Suprapubic skin (tissue), 4 donors: ENCODE results near the gene ZNF69. TPM values are rescaled to one million over a fixed set of nuclear protein-coding genes. Genes with fewer than 3 reads are reported as not detected.
"Not testable (repeated sequence)": the region's sequence is repeated elsewhere in the genome, so short reads cannot be mapped to it uniquely, and the experiment has no call there.

Source experiments
- DNase-seq, 2 donors: peaks; one replicate each; pipeline ENCODE4 v3.0.0-alpha.2; 2019; ENCODE audit warnings: low spot score in 2 of 2
- H3K27ac ChIP-seq: fragments of 200-600 bp; sonication (generic); one replicate; pipeline ENCODE4 v1.5.1; 2019
- H3K27me3 ChIP-seq: fragments of 200-600 bp; sonication (generic); one replicate; pipeline ENCODE4 v1.5.1; 2019
- H3K36me3 ChIP-seq: fragments of 200-600 bp; sonication (generic); one replicate; pipeline ENCODE4 v1.5.1; 2019
- H3K4me1 ChIP-seq: fragments of 200-600 bp; sonication (generic); one replicate; pipeline ENCODE4 v1.5.1; 2019
- H3K4me3 ChIP-seq: fragments of 200-600 bp; sonication (generic); one replicate; pipeline ENCODE4 v1.5.1; 2019; ENCODE audit warnings: mild to moderate bottlenecking
- H3K9me3 ChIP-seq: fragments of 200-600 bp; sonication (generic); one replicate; pipeline ENCODE4 v1.5.1; 2019
- EP300 ChIP-seq: sonication (generic); formaldehyde crosslinking; IDR thresholded peaks from one replicate; pipeline ENCODE4 v1.6.1; 2017; ENCODE audit warnings: antibody characterized with exemption
- POLR2A ChIP-seq, 2 donors: fragments of 450-650 bp; IDR thresholded peaks; one replicate each; pipeline ENCODE4 v1.6.1; 2017; ENCODE audit warnings: antibody characterized with exemption in 2 of 2, mild to moderate bottlenecking in 2 of 2, moderate library complexity in 2 of 2
- POLR2AphosphoS5 ChIP-seq, 3 donors: sonication (generic); formaldehyde crosslinking; IDR thresholded peaks; one replicate each; pipeline ENCODE4 v1.6.1; 2017; ENCODE audit warnings: antibody characterized with exemption in 3 of 3
- WGBS: methylation state at CpG from one replicate; pipeline ENCODE4 v1.1.5; 2018; 5-methylcytosine and 5-hydroxymethylcytosine counted together
- total RNA-seq, 4 donors: library from RNA; depleted of rRNA; stranded (reverse); fragments of >200 nt; gene quantifications; one replicate each; pipeline ENCODE4 v1.1.0, GENCODE V29; 2016
- TF ChIP-seq, protein P1 (sequence below), 2 donors: fragments of 200-600 bp in 1 of 2; fragments of 450-650 bp in 1 of 2; sonication (generic) in 1 of 2; IDR thresholded peaks; one replicate each; pipeline ENCODE4 v1.5.1; 2016 to 2019; ENCODE audit warnings: antibody characterized with exemption in 2 of 2, mild to moderate bottlenecking in 1 of 2, moderate library complexity in 1 of 2

ZNF69 gene
- total RNA-seq, 4 donors from 2014 or later, result 1.3 to 6.7 (median 4.4) TPM

DNA sequence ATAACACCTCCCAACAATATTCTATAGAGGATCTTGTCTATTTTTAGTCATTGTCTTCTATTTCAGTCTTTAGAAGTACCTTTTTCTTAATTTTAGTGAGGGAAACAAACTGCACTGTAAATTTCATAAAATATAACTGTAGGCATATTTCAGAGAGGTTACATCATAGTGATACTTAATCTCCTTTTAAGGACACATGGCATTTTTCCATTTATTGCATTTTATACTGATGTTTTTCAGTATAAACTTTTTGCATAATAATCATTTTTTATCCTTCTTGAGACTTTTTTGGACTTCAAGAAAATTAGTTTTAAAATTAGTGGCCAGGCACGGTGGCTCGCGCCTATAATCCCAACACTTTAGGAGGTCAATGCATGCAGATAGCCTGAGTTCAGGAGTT, 43.9 kb downstream of the ZNF69 start:
- 95% methylated on average over 3 of the region's 3 CpGs for WGBS
- Histone ChIP-seq H3K9me3 (no peaks in the 10 kb centered on the region), H3K27me3 (no peaks in the 10 kb centered on the region), H3K27ac (no peak overlapping the region), H3K4me3 (no peak overlapping the region), H3K36me3 (no peaks in the 10 kb centered on the region), H3K4me1 (peaks cover 11% of the 10 kb centered on the region)
- DNase-seq, result no peak
- TF ChIP-seq EP300 (no peak), POLR2A (IDR thresholded peaks at IDR 0.05) (no peak), POLR2AphosphoS5 (IDR thresholded peaks at IDR 0.05) (no peak)
- TF ChIP-seq, protein P1, sequence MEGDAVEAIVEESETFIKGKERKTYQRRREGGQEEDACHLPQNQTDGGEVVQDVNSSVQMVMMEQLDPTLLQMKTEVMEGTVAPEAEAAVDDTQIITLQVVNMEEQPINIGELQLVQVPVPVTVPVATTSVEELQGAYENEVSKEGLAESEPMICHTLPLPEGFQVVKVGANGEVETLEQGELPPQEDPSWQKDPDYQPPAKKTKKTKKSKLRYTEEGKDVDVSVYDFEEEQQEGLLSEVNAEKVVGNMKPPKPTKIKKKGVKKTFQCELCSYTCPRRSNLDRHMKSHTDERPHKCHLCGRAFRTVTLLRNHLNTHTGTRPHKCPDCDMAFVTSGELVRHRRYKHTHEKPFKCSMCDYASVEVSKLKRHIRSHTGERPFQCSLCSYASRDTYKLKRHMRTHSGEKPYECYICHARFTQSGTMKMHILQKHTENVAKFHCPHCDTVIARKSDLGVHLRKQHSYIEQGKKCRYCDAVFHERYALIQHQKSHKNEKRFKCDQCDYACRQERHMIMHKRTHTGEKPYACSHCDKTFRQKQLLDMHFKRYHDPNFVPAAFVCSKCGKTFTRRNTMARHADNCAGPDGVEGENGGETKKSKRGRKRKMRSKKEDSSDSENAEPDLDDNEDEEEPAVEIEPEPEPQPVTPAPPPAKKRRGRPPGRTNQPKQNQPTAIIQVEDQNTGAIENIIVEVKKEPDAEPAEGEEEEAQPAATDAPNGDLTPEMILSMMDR (IDR thresholded peaks at IDR 0.05), result no peak

DNA sequence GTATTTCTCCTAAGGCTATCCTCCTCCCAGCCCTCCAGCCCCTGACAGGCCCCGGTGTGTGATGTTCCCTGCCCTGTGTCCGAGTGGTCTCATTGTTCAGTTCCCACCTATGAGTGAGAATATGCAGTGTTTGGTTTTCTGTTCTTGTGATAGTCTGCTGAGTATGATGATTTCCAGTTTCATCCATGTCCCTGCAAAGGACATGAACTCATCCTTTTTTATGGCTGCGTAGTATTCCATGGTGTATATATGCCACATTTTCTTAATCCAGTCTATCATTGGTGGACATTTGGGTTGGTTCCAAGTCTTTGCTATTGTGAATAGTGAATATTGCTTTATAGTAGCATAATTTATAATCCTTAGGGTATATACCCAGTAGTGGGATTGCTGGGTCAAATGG, 48.2 kb downstream of the ZNF69 start:
- WGBS, result 100% methylated on average over 3 of the region's 3 CpGs
- not testable (repeated sequence) for H3K27ac ChIP-seq, H3K4me1 ChIP-seq, H3K36me3 ChIP-seq, H3K4me3 ChIP-seq, H3K9me3 ChIP-seq, H3K27me3 ChIP-seq, DNase-seq

DNA sequence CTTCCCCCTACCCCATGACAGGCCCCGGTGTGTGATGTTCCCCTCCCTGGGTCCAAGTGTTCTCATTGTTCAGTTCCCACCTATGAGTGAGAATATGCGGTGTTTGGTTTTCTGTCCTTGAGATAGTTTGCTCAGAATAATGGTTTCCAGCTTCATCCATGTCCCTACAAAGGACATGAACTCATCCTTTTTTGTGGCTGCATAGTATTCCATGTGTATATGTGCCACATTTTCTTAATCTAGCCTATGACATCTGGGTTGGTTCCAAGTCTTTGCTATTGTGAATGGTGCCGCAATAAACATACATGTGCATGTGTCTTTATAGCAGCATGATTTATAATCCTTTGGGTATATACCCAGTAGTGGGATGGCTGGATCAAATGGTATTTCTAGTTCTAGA, 50.8 kb downstream of the ZNF69 start:
- DNase-seq, H3K4me1 ChIP-seq, H3K27ac ChIP-seq, H3K4me3 ChIP-seq, H3K27me3 ChIP-seq: not testable (repeated sequence)
- WGBS, result 100% methylated on average over 3 of the region's 3 CpGs
- peaks cover 20% of the 10 kb centered on the region for H3K9me3 ChIP-seq
- H3K36me3 ChIP-seq, result peaks cover 27% of the 10 kb centered on the region

DNA sequence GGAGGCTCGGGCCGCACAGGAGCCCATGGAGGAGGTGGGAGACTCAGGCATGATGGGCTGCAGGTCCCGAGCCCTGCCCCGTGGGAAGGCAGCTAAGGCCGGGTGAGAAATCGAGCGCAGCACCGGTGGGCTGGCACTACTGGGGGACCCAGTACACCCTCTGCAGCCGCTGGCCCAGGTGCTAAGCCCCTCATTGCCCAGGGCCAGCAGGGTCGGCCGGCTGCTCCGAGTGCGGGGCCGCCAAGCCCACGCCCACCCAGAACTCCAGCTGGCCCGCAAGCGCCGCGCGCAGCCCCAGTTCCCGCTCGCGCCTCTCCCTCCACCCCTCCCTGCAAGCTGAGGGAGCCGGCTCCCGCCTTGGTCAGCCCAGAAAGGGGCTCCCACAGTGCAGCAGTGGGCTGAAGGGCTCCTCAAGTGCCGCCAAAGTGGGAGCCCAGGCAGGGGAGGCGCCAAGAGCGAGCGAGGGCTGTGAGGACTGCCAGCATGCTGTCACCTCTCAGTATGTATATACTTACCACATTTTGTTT, 53.8 kb downstream of the ZNF69 start:
- DNase-seq, H3K4me3 ChIP-seq, H3K4me1 ChIP-seq, H3K27me3 ChIP-seq, H3K27ac ChIP-seq: not testable (repeated sequence)
- 100% methylated on average over 10 of the region's 29 CpGs for WGBS
- H3K36me3 ChIP-seq, result peaks cover 55% of the 10 kb centered on the region
- H3K9me3 ChIP-seq, result peaks cover 43% of the 10 kb centered on the region

DNA sequence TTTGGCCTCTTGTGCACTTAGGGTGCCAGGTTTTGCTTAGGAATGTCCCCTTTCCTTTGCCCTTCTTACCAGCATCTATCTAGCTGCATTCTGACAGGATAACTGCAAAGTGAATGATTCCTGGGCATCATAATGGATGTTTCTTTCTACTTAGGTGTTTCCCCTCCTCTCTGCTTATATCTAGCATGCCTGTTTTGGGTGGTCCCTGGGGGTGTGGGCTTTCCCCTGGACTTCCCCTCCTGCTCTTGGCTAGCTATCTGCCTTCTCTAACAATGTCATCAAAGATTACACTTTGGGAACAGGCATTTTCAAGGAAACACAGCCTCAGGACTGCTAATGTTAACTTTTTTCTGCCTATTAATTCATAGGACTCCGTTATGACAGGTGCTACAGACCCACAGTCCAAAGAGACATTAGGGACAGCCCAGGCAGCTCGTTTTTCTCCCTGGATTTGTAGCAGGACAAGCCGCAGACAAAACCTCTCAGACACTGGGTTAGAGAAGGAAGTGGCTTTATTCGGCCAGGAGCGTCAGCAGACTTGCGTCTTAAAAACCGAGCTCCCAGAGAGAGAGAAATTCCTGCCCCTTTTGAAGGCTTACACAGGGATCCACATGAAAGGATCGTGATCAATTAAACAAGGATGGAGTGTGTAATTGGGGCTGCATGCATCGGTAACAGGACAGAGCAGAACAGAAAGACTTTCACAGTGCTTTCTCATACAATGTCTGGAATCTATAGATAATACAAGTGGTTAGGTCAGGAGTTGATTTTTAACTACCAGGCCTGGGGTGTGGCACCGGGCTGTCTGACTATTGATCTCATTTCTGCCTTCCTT, 54.6 kb downstream of the ZNF69 start:
- H3K4me3 ChIP-seq, result no peak overlapping the region
- no peak overlapping the region for H3K27ac ChIP-seq
- H3K36me3 ChIP-seq, result peaks cover 63% of the 10 kb centered on the region
- WGBS, result 97% methylated on average over 10 of the region's 10 CpGs
- no peaks in the 10 kb centered on the region for H3K4me1 ChIP-seq
- H3K9me3 ChIP-seq, result peaks cover 51% of the 10 kb centered on the region
- no peak for DNase-seq
- TF ChIP-seq POLR2AphosphoS5 (IDR thresholded peaks at IDR 0.05), result no peak
- TF ChIP-seq EP300, result no peak
- TF ChIP-seq, protein P1 (IDR thresholded peaks at IDR 0.05), result no peak
- no peak for TF ChIP-seq POLR2A (IDR thresholded peaks at IDR 0.05)
- no peaks in the 10 kb centered on the region for H3K27me3 ChIP-seq

DNA sequence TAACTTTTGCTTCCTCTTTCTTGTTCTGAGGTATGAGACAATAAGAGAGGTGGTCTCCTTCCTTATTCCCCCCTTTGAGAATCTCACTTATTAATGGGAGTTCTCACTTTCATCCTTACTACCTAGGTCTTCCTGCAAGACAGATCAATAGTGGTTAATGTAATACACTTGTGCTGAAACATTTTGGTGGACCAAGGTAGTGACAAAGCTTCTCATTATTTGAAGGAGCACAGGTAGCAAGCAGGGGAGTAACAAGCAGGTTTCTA, 55.2 kb downstream of the ZNF69 start:
- Histone ChIP-seq H3K27ac (no peak overlapping the region), H3K9me3 (peaks cover 57% of the 10 kb centered on the region), H3K27me3 (no peaks in the 10 kb centered on the region), H3K36me3 (peaks cover 68% of the 10 kb centered on the region), H3K4me1 (no peaks in the 10 kb centered on the region), H3K4me3 (no peak overlapping the region)
- no peak for DNase-seq
- TF ChIP-seq, protein P1 (IDR thresholded peaks at IDR 0.05), result no peak
- TF ChIP-seq POLR2AphosphoS5 (IDR thresholded peaks at IDR 0.05), result no peak
- no peak for TF ChIP-seq EP300
- TF ChIP-seq POLR2A (IDR thresholded peaks at IDR 0.05), result no peak

DNA sequence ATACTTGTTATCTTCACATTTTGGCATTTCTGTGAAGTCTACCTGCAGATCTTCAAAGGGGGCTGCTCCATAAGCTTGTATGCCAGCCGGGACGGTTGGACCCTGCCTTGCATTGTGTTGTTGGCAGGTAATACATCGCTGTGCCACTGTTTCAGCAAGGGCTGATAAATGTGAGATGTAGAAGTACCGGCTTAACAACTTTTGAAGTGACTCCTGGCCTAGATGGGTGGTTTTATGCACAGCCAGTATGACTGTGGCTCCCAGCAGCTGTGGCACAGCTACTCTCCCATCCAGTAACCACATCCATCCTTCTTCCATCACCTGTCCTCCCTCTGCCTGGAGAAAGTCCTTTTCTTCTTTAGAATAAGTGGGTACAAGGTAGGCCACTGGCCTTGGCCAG, 57.1 kb downstream of the ZNF69 start:
- Histone ChIP-seq H3K36me3 (peaks cover 87% of the 10 kb centered on the region), H3K4me3 (no peak overlapping the region), H3K27ac (no peak overlapping the region), H3K27me3 (no peaks in the 10 kb centered on the region), H3K9me3 (peaks cover 73% of the 10 kb centered on the region), H3K4me1 (no peaks in the 10 kb centered on the region)
- 95% methylated on average over 2 of the region's 4 CpGs for WGBS
- no peak for DNase-seq
- TF ChIP-seq, protein P1 (IDR thresholded peaks at IDR 0.05), result no peak
- TF ChIP-seq EP300 (no peak), POLR2AphosphoS5 (IDR thresholded peaks at IDR 0.05) (no peak), POLR2A (IDR thresholded peaks at IDR 0.05) (no peak)
